Right atrium auricular region (tissue), 2 donors: ENCODE results near the gene POU6F2. TPM values are rescaled to one million over a fixed set of nuclear protein-coding genes. Genes with fewer than 3 reads are reported as not detected.
A peak's percentile ranks its signal among the peaks of the same experiment; 100 is the strongest.

Source experiments
- DNase-seq: peaks from one replicate; pipeline ENCODE4 v3.0.0-alpha.2; 2019; ENCODE audit warnings: low spot score
- H3K27ac ChIP-seq, 2 donors: fragments of 200-600 bp; sonication (generic); 1 replicate in 1 of 2; 2 replicates in 1 of 2; pipeline ENCODE4 v1.5.1; 2016 to 2019
- H3K27me3 ChIP-seq, 2 donors: fragments of 200-600 bp; sonication (generic); one replicate each; pipeline versions ENCODE4 v1.5.1 to v1.6.0; 2017 to 2019
- H3K36me3 ChIP-seq: fragments of 200-600 bp; sonication (generic); one replicate; pipeline ENCODE4 v1.5.1; 2016
- H3K4me1 ChIP-seq, 2 donors: fragments of 200-600 bp; sonication (generic); one replicate each; pipeline versions ENCODE4 v1.5.1 to v1.6.0; 2017 to 2019
- H3K4me3 ChIP-seq, 2 donors: fragments of 200-600 bp; sonication (generic); 1 replicate in 1 of 2; 2 replicates in 1 of 2; pipeline ENCODE4 v1.5.1; 2017 to 2019; ENCODE audit warnings: mild to moderate bottlenecking in 1 of 2, moderate library complexity in 1 of 2
- H3K9me3 ChIP-seq, 2 donors: fragments of 200-600 bp; sonication (generic); one replicate each; pipeline ENCODE4 v1.5.1; 2019
- total RNA-seq, 2 donors: library from RNA; depleted of rRNA; stranded (reverse); fragments of >200 nt; gene quantifications; one replicate each; pipeline ENCODE4 v1.1.0, GENCODE V29; 2016
- TF ChIP-seq, protein P1 (sequence below), 2 donors: fragments of 200-600 bp; sonication (generic); IDR thresholded peaks; one replicate each; pipeline ENCODE4 v1.5.1; 2019; ENCODE audit warnings: antibody characterized with exemption in 2 of 2

Gene POU6F2, protein sequence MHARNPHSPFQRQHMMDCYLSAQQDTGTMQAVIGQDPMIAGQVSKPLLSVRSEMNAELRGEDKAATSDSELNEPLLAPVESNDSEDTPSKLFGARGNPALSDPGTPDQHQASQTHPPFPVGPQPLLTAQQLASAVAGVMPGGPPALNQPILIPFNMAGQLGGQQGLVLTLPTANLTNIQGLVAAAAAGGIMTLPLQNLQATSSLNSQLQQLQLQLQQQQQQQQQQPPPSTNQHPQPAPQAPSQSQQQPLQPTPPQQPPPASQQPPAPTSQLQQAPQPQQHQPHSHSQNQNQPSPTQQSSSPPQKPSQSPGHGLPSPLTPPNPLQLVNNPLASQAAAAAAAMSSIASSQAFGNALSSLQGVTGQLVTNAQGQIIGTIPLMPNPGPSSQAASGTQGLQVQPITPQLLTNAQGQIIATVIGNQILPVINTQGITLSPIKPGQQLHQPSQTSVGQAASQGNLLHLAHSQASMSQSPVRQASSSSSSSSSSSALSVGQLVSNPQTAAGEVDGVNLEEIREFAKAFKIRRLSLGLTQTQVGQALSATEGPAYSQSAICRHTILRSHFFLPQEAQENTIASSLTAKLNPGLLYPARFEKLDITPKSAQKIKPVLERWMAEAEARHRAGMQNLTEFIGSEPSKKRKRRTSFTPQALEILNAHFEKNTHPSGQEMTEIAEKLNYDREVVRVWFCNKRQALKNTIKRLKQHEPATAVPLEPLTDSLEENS
- total RNA-seq = 1 to 10 TPM in 1 of 2 donors, under 1 TPM in 1; 0.85 to 1.5 TPM

DNA sequence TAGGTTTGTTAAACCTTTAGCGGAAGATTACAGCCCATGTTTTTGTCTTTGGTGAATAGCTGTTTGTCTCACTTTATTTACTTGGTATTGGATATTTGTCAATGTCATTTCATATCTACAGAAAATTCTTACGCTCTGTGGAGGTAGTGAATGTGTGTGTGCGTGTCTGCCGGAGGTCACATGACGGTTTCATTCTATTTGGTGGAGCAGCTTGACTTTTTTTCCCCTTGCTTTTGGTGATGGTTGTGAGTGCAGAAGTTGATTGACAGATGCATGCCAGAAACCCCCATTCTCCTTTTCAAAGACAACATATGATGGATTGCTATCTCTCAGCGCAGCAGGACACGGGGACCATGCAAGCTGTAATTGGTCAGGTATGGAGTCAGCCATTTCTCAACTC, at the start of gene POU6F2:
Gene POU6F2, plus strand, starts transcription at position 225 of the 400 bp plus-strand sequence. Its CDS starts 45 bp downstream, at position 270.
- TF ChIP-seq, protein P1, sequence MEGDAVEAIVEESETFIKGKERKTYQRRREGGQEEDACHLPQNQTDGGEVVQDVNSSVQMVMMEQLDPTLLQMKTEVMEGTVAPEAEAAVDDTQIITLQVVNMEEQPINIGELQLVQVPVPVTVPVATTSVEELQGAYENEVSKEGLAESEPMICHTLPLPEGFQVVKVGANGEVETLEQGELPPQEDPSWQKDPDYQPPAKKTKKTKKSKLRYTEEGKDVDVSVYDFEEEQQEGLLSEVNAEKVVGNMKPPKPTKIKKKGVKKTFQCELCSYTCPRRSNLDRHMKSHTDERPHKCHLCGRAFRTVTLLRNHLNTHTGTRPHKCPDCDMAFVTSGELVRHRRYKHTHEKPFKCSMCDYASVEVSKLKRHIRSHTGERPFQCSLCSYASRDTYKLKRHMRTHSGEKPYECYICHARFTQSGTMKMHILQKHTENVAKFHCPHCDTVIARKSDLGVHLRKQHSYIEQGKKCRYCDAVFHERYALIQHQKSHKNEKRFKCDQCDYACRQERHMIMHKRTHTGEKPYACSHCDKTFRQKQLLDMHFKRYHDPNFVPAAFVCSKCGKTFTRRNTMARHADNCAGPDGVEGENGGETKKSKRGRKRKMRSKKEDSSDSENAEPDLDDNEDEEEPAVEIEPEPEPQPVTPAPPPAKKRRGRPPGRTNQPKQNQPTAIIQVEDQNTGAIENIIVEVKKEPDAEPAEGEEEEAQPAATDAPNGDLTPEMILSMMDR (IDR thresholded peaks at IDR 0.05) = no peak
- Histone ChIP-seq H3K4me1 (peaks cover 0 to 5% of the 10 kb centered on the region in 2 donors), H3K36me3 (no peaks in the 10 kb centered on the region), H3K4me3 (no peak within 1 kb of the TSS), H3K9me3 (no peaks in the 10 kb centered on the region), H3K27me3 (peaks cover 4 to 6% of the 10 kb centered on the region in 2 donors), H3K27ac (no peak within 1 kb of the TSS)
- no peak for DNase-seq

DNA sequence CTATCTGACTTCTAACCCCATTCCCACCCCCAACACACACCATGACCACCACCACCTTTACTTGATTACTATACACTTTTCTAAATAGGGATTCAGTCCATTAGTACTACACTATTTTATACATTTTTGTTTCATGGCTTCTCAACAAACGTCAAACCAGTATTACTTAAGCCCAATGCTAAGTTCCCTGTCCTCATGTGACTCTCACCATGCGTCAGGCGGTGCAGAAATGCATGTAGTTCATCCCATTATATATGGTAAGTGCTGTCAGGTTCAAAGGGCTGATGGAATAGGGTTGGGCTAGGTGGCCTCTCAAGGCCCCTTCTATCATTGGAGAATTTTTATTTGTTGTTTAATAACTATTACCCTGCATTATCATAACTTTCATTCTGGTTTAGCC, 49.2 kb upstream of the POU6F2 start:
- TF ChIP-seq, protein P1 (IDR thresholded peaks at IDR 0.05) = no peak

DNA sequence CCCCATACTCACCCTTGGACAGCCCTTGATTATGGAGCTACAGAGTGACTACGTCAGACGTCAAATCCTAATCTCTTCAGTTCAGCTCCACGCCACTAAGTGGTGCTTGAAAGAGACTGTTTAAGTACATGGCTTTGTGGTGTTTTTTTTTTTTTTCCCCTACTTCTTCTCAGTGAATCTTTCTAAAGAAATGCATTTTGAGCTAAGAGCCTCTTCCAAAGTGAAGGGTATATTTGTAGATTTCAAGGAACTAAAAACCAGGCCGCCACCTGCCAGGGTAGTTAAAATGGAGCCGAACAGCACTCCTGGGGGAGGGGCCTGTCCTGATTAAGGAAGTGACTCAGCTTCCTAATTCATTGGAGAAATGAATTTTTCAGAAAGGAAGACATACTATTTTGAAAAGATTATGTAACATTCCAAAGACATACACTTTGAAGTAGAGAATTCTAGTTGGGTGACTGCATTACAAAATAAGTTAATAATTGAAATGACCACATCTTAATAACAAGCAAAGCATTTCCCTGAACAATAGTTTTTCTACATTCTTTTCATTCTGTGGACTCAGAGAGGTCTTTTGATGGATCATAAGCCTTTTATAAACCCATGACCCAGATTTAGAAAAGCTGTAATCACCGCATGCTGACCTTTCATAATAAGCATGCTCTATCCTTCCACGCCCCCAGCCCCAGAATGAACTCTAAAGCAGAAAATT, 48.1 kb upstream of the POU6F2 start:
- TF ChIP-seq, protein P1 (IDR thresholded peaks at IDR 0.05) = no peak
- H3K36me3 ChIP-seq = no peaks in the 10 kb centered on the region
- no peaks in the 10 kb centered on the region for H3K27me3 ChIP-seq
- DNase-seq = no peak
- H3K27ac ChIP-seq = no peak overlapping the region
- no peak overlapping the region for H3K4me3 ChIP-seq
- no peaks in the 10 kb centered on the region for H3K9me3 ChIP-seq
- no peaks in the 10 kb centered on the region for H3K4me1 ChIP-seq

More for the DNA sequence above, 49.2 kb upstream of the POU6F2 start:
- no peak overlapping the region for H3K4me3 ChIP-seq
- no peak for DNase-seq
- H3K4me1 ChIP-seq = no peaks in the 10 kb centered on the region
- H3K36me3 ChIP-seq = no peaks in the 10 kb centered on the region
- H3K27ac ChIP-seq = no peak overlapping the region
- no peaks in the 10 kb centered on the region for H3K27me3 ChIP-seq
- no peaks in the 10 kb centered on the region for H3K9me3 ChIP-seq

DNA sequence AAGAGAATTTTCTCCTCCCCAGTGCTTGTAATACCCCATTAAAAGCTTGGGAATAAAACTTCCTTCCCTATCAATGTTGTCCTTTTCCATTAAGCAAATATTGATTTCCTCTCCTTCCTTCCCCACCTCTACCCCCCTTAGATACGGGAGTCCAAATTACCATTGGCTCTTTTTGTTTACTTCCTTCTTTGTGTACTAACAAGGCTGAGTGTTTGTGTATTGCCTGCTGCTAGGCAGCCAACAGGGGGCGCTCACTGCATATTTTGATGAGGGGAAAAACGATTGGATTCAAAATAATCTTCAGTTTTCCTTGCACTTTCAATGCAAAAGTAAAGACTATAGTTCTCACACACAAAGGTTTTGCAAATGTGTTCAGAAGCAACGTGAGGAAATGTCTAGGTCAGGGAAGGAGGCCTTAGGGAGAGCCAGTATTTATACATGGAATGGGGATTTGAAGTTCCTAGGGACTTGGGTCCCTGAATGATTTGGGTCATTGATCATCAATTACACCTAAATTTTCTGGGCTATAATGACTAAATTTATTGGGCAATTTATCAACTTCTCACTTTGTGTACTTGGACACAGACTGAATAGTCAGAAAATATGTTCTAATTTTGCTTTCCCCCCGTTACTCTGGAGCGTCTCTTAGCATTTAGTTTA, 45.1 kb upstream of the POU6F2 start:
- no peaks in the 10 kb centered on the region for H3K4me1 ChIP-seq
- H3K27ac ChIP-seq = no peak overlapping the region
- H3K9me3 ChIP-seq = no peaks in the 10 kb centered on the region
- TF ChIP-seq, protein P1 (IDR thresholded peaks at IDR 0.05) = peak; percentile 58 to 90
- no peaks in the 10 kb centered on the region for H3K27me3 ChIP-seq
- H3K36me3 ChIP-seq = no peaks in the 10 kb centered on the region
- no peak overlapping the region for H3K4me3 ChIP-seq
- no peak for DNase-seq

DNA sequence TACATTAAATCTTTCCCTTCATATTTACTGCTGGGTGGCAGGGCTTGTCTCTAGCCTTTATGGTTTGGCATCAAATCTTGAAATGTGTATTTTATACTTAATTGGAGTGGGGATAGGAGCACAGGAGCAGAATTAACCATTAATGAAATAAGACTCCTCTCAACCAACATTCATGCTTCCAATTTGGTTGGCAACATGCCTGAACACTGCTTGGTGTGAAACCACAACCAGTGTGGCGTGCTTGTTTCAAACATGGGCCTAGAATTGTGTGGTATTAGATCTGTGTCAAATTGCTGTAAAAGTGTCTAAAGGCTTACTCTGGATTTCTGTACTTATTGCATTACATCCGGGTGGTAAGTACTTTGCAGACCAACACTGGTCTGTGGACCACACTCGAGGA, 43.7 kb upstream of the POU6F2 start:
- DNase-seq = no peak
- H3K4me1 ChIP-seq = no peaks in the 10 kb centered on the region
- no peak overlapping the region for H3K4me3 ChIP-seq
- no peaks in the 10 kb centered on the region for H3K27me3 ChIP-seq
- TF ChIP-seq, protein P1 (IDR thresholded peaks at IDR 0.05) = no peak
- no peaks in the 10 kb centered on the region for H3K9me3 ChIP-seq
- no peaks in the 10 kb centered on the region for H3K36me3 ChIP-seq
- H3K27ac ChIP-seq = no peak overlapping the region
